Measurements from ENCODE around the gene ARHGAP26. TPM values are rescaled to one million over a fixed set of nuclear protein-coding genes. Genes with fewer than 3 reads are reported as not detected.

ARHGAP26 gene
- polyA plus RNA-seq, 1 donor from 2014 or later = 0.83 TPM

GRCh38 chr5:142813220-142813619 is 43.0 kb downstream of the ARHGAP26 start:
- no peak overlapping the region for H3K27ac ChIP-seq (ENCODE audit: low read length)
- no peak overlapping the region for H3K4me2 ChIP-seq (ENCODE audit: low read length)

DNA sequence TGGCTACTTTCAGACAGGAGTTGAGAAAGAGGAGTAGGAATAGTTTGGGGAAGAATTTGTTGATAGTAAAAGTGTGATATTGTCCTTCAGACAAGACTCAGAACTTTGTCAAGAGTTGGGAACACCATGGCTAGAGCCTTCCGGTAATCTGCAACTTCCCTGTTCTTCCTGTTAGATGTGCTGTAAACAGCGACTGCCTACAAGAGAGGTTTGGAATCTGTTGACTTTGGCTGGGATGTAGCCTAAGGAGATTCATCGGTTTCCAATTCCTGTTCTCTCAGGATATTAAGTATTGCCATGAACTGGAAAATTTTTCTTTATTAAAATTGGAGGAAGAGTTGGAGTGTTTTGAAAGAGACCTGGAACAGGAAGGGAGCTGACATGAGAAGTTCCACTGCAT is 43.9 kb downstream of the ARHGAP26 start:
- no peak overlapping the region for H2AFZ ChIP-seq (ENCODE audit: low read depth, low read length)
- H3K4me3 ChIP-seq (ENCODE audit: low read length) = no peak overlapping the region
- H3F3A ChIP-seq (ENCODE audit: insufficient read depth, low read length, poor library complexity, severe bottlenecking) = no peaks in the 10 kb centered on the region
- H3K27ac ChIP-seq (ENCODE audit: low read length) = no peak overlapping the region
- no peaks in the 10 kb centered on the region for H3K9me3 ChIP-seq (ENCODE audit: low read length)
- H3K27me3 ChIP-seq (ENCODE audit: insufficient read depth, low read depth, low read length) = no peaks in the 10 kb centered on the region
- TF ChIP-seq, protein P1, sequence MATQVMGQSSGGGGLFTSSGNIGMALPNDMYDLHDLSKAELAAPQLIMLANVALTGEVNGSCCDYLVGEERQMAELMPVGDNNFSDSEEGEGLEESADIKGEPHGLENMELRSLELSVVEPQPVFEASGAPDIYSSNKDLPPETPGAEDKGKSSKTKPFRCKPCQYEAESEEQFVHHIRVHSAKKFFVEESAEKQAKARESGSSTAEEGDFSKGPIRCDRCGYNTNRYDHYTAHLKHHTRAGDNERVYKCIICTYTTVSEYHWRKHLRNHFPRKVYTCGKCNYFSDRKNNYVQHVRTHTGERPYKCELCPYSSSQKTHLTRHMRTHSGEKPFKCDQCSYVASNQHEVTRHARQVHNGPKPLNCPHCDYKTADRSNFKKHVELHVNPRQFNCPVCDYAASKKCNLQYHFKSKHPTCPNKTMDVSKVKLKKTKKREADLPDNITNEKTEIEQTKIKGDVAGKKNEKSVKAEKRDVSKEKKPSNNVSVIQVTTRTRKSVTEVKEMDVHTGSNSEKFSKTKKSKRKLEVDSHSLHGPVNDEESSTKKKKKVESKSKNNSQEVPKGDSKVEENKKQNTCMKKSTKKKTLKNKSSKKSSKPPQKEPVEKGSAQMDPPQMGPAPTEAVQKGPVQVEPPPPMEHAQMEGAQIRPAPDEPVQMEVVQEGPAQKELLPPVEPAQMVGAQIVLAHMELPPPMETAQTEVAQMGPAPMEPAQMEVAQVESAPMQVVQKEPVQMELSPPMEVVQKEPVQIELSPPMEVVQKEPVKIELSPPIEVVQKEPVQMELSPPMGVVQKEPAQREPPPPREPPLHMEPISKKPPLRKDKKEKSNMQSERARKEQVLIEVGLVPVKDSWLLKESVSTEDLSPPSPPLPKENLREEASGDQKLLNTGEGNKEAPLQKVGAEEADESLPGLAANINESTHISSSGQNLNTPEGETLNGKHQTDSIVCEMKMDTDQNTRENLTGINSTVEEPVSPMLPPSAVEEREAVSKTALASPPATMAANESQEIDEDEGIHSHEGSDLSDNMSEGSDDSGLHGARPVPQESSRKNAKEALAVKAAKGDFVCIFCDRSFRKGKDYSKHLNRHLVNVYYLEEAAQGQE (IDR thresholded peaks at IDR 0.05; ENCODE audit: borderline replicate concordance) = no peak
- TF ChIP-seq TAF1 (IDR thresholded peaks at IDR 0.05; ENCODE audit: low read depth) (no peak), SMC3 (conservative IDR thresholded peaks at IDR 0.05; ENCODE audit: poor library complexity) (no peak), RAD21 (conservative IDR thresholded peaks at IDR 0.05) (no peak), EP300 (conservative IDR thresholded peaks at IDR 0.05; ENCODE audit: poor library complexity, severe bottlenecking) (no peak), POLR2AphosphoS5 (IDR thresholded peaks at IDR 0.05) (no peak), EZH2 (IDR thresholded peaks at IDR 0.05; ENCODE audit: borderline replicate concordance, insufficient read depth, low read length, poor library complexity, severe bottlenecking) (no peak), MXI1 (conservative IDR thresholded peaks at IDR 0.05; ENCODE audit: poor library complexity, severe bottlenecking) (no peak)
- TF ChIP-seq, protein P2, sequence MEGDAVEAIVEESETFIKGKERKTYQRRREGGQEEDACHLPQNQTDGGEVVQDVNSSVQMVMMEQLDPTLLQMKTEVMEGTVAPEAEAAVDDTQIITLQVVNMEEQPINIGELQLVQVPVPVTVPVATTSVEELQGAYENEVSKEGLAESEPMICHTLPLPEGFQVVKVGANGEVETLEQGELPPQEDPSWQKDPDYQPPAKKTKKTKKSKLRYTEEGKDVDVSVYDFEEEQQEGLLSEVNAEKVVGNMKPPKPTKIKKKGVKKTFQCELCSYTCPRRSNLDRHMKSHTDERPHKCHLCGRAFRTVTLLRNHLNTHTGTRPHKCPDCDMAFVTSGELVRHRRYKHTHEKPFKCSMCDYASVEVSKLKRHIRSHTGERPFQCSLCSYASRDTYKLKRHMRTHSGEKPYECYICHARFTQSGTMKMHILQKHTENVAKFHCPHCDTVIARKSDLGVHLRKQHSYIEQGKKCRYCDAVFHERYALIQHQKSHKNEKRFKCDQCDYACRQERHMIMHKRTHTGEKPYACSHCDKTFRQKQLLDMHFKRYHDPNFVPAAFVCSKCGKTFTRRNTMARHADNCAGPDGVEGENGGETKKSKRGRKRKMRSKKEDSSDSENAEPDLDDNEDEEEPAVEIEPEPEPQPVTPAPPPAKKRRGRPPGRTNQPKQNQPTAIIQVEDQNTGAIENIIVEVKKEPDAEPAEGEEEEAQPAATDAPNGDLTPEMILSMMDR (IDR thresholded peaks at IDR 0.05; ENCODE audit: poor library complexity, severe bottlenecking) = no peak
- H3K9me2 ChIP-seq (ENCODE audit: insufficient read depth, low read length) = no peaks in the 10 kb centered on the region
- H3K36me3 ChIP-seq (ENCODE audit: insufficient read depth, low read length) = no peaks in the 10 kb centered on the region
- H3K9ac ChIP-seq (ENCODE audit: low read length) = no peak overlapping the region
- H4K20me1 ChIP-seq (ENCODE audit: insufficient read depth) = no peaks in the 10 kb centered on the region
- H3K79me2 ChIP-seq (replicated peaks; ENCODE audit: insufficient read depth, low read length) = no peaks in the 10 kb centered on the region
- H3K4me2 ChIP-seq (ENCODE audit: low read length) = no peak overlapping the region

More at GRCh38 chr5:142813220-142813619, 43.0 kb downstream of the ARHGAP26 start:
- Histone ChIP-seq H3K9me2 (ENCODE audit: insufficient read depth, low read length) (no peaks in the 10 kb centered on the region), H3K27me3 (ENCODE audit: insufficient read depth, low read depth, low read length) (no peaks in the 10 kb centered on the region), H4K20me1 (ENCODE audit: insufficient read depth) (no peaks in the 10 kb centered on the region), H3K36me3 (ENCODE audit: insufficient read depth, low read length) (no peaks in the 10 kb centered on the region), H3K79me2 (replicated peaks; ENCODE audit: insufficient read depth, low read length) (no peaks in the 10 kb centered on the region), H2AFZ (ENCODE audit: low read depth, low read length) (no peak overlapping the region), H3K9ac (ENCODE audit: low read length) (no peak overlapping the region), H3K9me3 (ENCODE audit: low read length) (no peaks in the 10 kb centered on the region), H3F3A (ENCODE audit: insufficient read depth, low read length, poor library complexity, severe bottlenecking) (no peaks in the 10 kb centered on the region), H3K4me3 (ENCODE audit: low read length) (no peak overlapping the region)
- TF ChIP-seq EP300 (conservative IDR thresholded peaks at IDR 0.05; ENCODE audit: poor library complexity, severe bottlenecking) (no peak), TAF1 (IDR thresholded peaks at IDR 0.05; ENCODE audit: low read depth) (no peak)

DNA sequence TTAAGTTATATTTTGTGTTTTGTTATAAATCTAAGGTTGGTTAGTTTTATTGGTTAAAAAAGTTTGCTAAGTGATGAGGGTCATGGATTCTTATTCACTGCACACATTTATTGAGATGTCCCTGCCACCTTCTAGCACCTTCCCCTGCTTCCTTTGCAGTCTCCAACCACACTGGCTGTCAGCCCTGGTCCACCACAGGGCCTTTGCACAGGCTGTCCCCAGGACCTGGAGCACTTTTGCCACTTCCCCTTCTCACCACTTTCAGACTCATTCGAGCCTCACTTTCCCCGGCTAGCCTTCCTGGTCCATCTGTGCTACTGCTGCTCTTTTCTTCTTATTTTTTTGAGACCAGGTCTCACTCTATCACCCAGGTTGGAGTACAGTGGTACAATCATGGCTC is 45.3 kb downstream of the ARHGAP26 start:
- TF ChIP-seq, protein P1 (IDR thresholded peaks at IDR 0.05; ENCODE audit: borderline replicate concordance) = no peak
- no peak for TF ChIP-seq POLR2AphosphoS5 (IDR thresholded peaks at IDR 0.05)
- TF ChIP-seq RAD21 (conservative IDR thresholded peaks at IDR 0.05) = no peak
- TF ChIP-seq MXI1 (conservative IDR thresholded peaks at IDR 0.05; ENCODE audit: poor library complexity, severe bottlenecking) = no peak
- TF ChIP-seq EZH2 (IDR thresholded peaks at IDR 0.05; ENCODE audit: borderline replicate concordance, insufficient read depth, low read length, poor library complexity, severe bottlenecking) = no peak
- TF ChIP-seq SMC3 (conservative IDR thresholded peaks at IDR 0.05; ENCODE audit: poor library complexity) = no peak
- TF ChIP-seq TAF1 (IDR thresholded peaks at IDR 0.05; ENCODE audit: low read depth) = no peak
- TF ChIP-seq, protein P2 (IDR thresholded peaks at IDR 0.05; ENCODE audit: poor library complexity, severe bottlenecking) = no peak
- no peaks in the 10 kb centered on the region for H3K9me2 ChIP-seq (ENCODE audit: insufficient read depth, low read length)
- no peak overlapping the region for H3K4me2 ChIP-seq (ENCODE audit: low read length)
- no peak overlapping the region for H2AFZ ChIP-seq (ENCODE audit: low read depth, low read length)
- H3K79me2 ChIP-seq (replicated peaks; ENCODE audit: insufficient read depth, low read length) = no peaks in the 10 kb centered on the region
- H3K27me3 ChIP-seq (ENCODE audit: insufficient read depth, low read depth, low read length) = no peaks in the 10 kb centered on the region
- H3K9ac ChIP-seq (ENCODE audit: low read length) = no peak overlapping the region
- no peak overlapping the region for H3K4me3 ChIP-seq (ENCODE audit: low read length)
- no peaks in the 10 kb centered on the region for H3F3A ChIP-seq (ENCODE audit: insufficient read depth, low read length, poor library complexity, severe bottlenecking)
- H3K36me3 ChIP-seq (ENCODE audit: insufficient read depth, low read length) = no peaks in the 10 kb centered on the region
- H3K27ac ChIP-seq (ENCODE audit: low read length) = no peak overlapping the region
- no peaks in the 10 kb centered on the region for H3K9me3 ChIP-seq (ENCODE audit: low read length)
- H4K20me1 ChIP-seq (ENCODE audit: insufficient read depth) = no peaks in the 10 kb centered on the region
